ENCODE results near the gene ZNF688.
"Not testable (repeated sequence)": the region's sequence is repeated elsewhere in the genome, so short reads cannot be mapped to it uniquely, and the experiment has no call there.

ZNF688 gene

GRCh38 chr16:30532285-30533145, 39.0 kb downstream of the ZNF688 start:
- no peak for DNase-seq

GRCh38 chr16:30530163-30531037, 41.1 kb downstream of the ZNF688 start:
- DNase-seq, result no peak

DNA sequence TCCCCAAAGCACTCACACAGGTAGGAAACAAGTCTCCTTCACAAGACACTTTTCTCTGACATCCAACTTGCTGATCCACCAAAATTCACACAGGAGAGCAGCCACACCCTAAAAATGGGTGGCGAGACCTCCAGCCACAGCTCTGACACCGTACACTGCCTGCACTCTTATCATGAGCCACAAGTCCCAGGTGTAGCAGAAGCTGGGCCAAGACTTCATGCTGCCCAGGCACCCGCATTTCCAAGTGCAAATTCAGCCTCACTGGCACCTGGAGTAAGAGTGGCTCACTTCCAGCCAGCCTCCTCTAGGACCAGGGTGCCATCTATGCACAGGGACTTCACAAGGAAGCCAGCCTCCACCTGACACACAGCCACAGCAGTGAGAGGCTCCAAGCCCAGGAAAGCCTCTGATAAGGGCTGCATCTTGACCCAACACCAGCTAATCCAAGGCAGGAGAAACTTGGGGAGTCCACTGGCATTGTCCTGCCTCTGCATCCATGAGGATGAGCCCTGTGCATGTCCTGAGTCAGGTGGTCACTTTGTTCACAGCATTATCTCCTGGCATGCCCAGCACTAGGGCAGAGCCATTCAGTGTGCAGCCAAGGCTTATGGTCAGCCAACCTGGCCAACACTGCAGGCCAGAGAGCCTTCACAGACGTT, 42.6 kb downstream of the ZNF688 start:
- no peak for DNase-seq

DNA sequence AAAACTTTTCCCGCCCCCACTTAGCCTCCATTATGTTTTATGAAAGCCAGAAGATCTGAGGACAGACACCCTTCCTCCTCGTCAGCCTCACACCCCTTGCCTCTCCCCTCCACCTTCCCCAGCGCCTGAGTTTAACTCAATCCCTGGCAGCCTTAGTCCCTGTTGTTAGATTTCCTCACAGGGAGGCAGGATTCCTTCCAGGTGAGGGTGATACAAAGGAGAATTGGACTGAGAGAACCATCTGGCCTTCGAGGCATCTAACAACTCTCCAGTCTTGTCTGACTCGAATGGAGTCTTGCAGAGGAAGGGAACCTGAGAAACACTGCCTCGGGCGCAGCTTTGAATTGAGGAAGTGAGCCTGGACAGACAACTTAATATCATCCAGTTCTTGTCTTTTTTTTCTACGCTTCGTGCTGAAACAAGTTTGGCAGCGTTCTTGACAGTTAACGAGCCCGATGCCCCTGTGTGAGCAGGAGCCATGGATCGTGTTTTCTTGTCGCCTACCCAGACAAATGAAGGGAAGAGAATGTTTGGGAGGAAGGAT, 43.8 kb downstream of the ZNF688 start:
- no peak for DNase-seq

DNA sequence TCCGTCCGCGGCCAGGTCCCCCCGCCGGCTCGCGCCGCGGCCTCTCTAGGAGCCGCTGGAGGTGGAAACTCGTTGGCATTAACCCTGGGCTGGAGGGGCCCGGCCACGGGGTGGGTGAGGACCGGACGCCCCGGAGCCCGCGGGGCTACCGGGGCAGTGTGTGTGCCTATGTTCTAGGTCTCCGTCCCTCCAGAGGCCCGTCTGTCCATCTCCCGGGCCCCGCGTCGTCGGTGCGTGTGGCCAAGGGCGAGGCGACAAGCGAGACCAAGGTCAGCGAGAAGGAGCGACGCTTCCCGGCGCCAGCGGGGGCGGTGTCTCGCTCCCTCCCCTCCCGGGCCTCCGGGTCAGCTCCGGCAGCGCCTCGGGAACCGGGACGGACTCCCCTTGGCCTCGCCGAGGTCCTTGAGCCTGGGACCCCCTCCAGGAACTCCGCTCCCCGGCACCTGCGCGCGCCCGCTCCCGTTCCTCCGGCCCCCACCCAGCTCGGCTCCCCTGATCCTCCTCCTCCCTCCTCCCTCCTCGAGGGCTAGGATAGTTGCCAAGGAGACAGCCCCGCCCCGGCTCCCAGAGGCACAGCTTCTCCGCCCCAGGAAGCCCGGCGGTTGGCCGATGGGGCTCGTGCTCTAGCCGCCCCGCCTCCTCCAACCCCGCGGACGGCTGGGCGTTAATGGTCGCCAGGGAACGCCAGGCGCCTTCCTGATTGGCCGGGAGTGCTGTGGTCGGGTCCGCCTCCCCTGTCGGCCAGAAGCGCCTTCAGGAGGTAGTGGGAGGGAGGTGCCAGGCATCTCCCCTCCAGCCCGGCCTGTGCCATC, 44.5 kb downstream of the ZNF688 start:
- DNase-seq, result peak; percentile 99

GRCh38 chr16:30526137-30526822, 45.2 kb downstream of the ZNF688 start, which contains the start of gene ZNF768:
ZNF768 (minus strand) TSS chr16:30526566; CDS start chr16:30526413, 153 bp downstream.
- DNase-seq, result no peak

DNA sequence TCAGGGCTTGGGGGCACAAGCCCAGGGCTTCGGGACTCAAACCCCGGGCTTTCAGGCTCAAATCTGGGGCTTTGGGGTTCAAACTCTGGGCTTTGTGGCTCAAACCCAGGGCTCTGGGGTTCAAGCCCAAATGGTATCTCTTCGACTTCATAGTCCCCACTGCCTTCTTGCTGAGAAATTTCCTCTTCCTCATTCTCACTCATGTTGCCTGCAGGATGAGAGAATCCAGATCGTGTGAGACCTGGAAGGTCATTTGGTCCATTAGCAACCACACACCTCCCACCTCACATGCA, 45.7 kb downstream of the ZNF688 start:
- DNase-seq, result no peak

GRCh38 chr16:30524575-30525568, 46.6 kb downstream of the ZNF688 start:
- DNase-seq, result no peak

DNA sequence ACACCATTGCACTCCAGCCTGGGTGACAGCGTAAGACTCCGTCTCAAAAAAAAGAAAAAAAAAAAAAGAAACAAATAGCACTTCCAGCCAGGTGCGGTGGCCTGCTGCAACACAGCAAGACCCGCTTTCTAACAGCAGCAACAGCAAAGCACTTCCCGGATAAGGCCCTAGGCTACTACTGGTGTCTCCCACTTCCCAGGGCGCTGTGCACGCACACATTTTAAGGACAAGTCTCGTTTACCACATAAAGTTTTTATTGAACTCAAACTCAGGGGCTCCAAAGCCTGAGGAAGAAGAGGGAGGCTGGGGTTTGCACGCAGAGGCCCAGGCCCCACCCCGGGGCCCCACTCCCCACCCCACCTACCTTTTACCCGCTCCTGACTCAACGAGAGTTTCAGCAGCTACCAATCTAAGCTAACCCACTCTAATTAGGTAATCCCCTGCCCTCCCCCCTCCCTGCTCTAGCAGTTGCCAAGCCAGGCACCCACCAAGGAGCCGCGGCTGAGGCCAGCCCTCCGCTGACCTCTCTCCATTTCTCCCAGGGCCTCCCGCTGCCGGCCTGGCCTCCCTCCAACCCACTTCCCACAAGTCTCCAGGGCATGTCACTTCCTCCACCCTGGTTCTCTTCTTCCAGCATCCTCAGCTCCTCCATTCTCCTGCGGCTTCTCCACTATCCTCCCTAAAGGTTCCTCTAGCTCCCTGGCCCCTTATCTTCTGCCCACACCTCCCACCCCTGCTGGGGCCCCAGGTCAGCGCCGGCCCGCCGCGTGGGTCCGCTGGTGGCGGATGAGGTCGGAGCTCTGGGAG, 47.5 kb downstream of the ZNF688 start:
- no peak for DNase-seq

- not testable (repeated sequence) for DNase-seq
Observed at GRCh38 chr16:30522702-30523463, 48.6 kb downstream of the ZNF688 start.

GRCh38 chr16:30521873-30522641, 49.5 kb downstream of the ZNF688 start:
- DNase-seq, result no peak

DNA sequence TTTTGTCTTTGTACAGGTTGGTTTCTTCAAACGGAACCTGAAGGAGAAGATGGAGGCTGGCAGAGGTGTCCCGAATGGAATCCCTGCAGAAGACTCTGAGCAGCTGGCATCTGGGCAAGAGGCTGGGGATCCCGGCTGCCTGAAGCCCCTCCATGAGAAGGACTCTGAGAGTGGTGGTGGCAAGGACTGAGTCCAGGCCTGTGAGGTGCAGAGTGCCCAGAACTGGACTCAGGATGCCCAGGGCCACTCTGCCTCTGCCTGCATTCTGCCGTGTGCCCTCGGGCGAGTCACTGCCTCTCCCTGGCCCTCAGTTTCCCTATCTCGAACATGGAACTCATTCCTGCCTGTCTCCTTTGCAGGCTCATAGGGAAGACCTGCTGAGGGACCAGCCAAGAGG, 50.0 kb downstream of the ZNF688 start:
- no peak for DNase-seq

Data from COR-L47 (cell line).